ENCODE data around the gene OPTC. TPM values are rescaled to one million over a fixed set of nuclear protein-coding genes. Genes with fewer than 3 reads are reported as not detected.

OPTC gene
- total RNA-seq, 1 donor from 2014 or later, result not detected

DNA sequence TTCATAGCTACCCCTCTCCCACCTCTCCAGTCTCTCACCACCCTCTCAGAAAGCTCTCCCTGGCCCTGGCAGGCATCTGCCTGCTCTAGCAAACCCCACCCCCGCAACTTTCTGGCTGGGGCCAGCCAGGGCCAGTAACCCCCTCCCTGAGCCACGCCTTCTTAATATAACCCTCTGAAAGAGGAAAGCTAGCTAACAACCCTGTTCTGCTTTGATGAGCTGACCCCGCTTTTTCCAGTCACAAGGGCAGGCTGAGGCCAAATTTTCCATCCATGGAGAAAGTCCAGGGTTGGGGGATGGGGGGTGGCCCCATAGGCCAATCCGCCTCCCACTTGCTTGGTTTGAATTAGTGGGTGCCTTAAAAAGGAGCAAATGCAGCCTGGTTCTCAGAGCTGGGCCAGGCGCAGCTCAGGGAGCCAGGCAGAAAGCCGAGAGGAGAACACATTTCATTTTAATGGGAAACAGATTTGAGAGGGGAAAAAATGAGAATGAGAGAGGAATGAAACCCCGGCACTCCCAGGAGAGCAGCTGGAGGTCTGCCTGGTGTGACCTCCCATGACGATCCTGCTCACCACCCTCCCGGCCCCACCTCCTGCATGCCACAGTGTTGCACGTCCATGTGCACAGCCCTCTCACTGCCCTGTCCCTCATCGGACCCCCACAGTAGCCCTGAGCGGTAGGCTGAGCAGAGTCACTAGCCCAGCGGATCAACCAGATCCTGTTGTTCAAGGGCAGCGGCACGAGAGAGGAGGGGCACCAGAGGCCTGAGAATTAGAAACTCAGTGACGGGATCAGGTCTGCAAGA lies 62.3 kb downstream of the OPTC start:
- DNase-seq (ENCODE audit: low read depth), result peak; percentile 63

- DNase-seq (ENCODE audit: low read depth), result peak; percentile 76
Measured at GRCh38 chr1:203557390-203557789, 63.4 kb downstream of the OPTC start.

- peak; percentile 96 for DNase-seq (ENCODE audit: low read depth)
Measured at GRCh38 chr1:203558064-203558760, 64.3 kb downstream of the OPTC start.

Other genes with a start within 250 kb of the OPTC start
- 55.6 and 95.2 TPM in 2 replicates for gene BTG2, start 188.6 kb upstream of the OPTC start, total RNA-seq
- gene FMOD, start 143.0 kb upstream of the OPTC start, total RNA-seq, result 4.4 and 10.6 TPM in 2 replicates
- gene PRELP, start 18.3 kb upstream of the OPTC start, total RNA-seq, result 0.11 and 0.31 TPM in 2 replicates
- 13.9 and 17.5 TPM in 2 replicates for gene ATP2B4, start 132.7 kb downstream of the OPTC start, total RNA-seq

All from myocyte (in vitro differentiated cells).